HCT116 (cell line): ENCODE measurements around the gene BTNL2. TPM values are rescaled to one million over a fixed set of nuclear protein-coding genes. Genes with fewer than 3 reads are reported as not detected.
A peak's percentile ranks its signal among the peaks of the same experiment; 100 is the strongest.

Experiments used
- ATAC-seq: fragments of 200-7000 bp; cut with Tn5 transposase; 2 replicates; pipeline ENCODE4 v1.9.1; 2020; ENCODE audit warnings: mild to moderate bottlenecking, moderate library complexity
- BruUV-seq: library from RNA; stranded (reverse); fragments of 400-500 nt; replicated peaks from 2 replicates; lab custom pipeline; 2021; lab: Mats Ljungman, UMichigan
- CTCF ChIA-PET: fragments of 300-600 bp; sonication (Branson Sonifier 250); formaldehyde crosslinking; loops from one replicate; lab custom pipeline; 2021; ENCODE audit warnings: antibody characterized with exemption; lab: Charles Lee
- POLR2A ChIA-PET: fragments of 300-600, 350-600 bp; sonication (Branson Sonifier 250); formaldehyde crosslinking; loops from one replicate; lab custom pipeline; 2021; ENCODE audit warnings: antibody characterized with exemption; lab: Charles Lee
- RAD21 ChIA-PET, 2 experiments: fragments of 300-600 bp; sonication (Branson Sonifier 250); formaldehyde crosslinking; loops; one replicate each; lab custom pipeline; 2023; ENCODE audit warnings: low total read pairs in 2 of 2; ENCODE audit not compliant: uncharacterized antibody in 2 of 2, unreplicated experiment in 2 of 2, low non-redundant PET in 1 of 2; lab: Charles Lee
- DNase-seq: peaks from one replicate; pipeline ENCODE4 v3.0.0-alpha.2; 2010; ENCODE audit warnings: low read depth, low spot score
- H2AFZ ChIP-seq: fragments of 200-600 bp; shearing (Covaris generic), sonication (generic); 2 replicates; pipeline ENCODE4 v1.6.1; 2017; ENCODE audit warnings: low read depth, mixed run types, mixed read lengths, antibody characterized with exemption, low read length; ENCODE audit not compliant: poor library complexity, severe bottlenecking
- H3K27ac ChIP-seq: 2 replicates; pipeline ENCODE4 v1.5.1; 2012; ENCODE audit warnings: low read depth, low read length
- H3K27me3 ChIP-seq: fragments of 200-600 bp; sonication (generic); 2 replicates; pipeline ENCODE4 v1.6.1; 2016; ENCODE audit warnings: mixed run types, low read length, mixed read lengths; ENCODE audit not compliant: insufficient read depth
- H3K36me3 ChIP-seq, 2 experiments: fragments of 200-500 bp in 1 of 2; fragments of 200-600 bp in 1 of 2; sonication (Bioruptor generic) in 1 of 2; sonication (generic) in 1 of 2; 2 replicates each; pipeline versions ENCODE4 v1.5.1 to v1.6.1; 2014 to 2016; ENCODE audit warnings: low read length in 2 of 2, inconsistent platforms in 1 of 2, mixed read lengths in 1 of 2, mixed run types in 1 of 2; ENCODE audit not compliant: insufficient read depth in 2 of 2, control insufficient read depth in 1 of 2
- H3K4me1 ChIP-seq, 2 experiments: fragments of 200-600 bp in 1 of 2; sonication (generic) in 1 of 2; 2 replicates each; pipeline versions ENCODE4 v1.5.1 to v1.6.1; 2012 to 2017; ENCODE audit warnings: low read length in 2 of 2, inconsistent platforms in 1 of 2, mild to moderate bottlenecking in 1 of 2, mixed read lengths in 1 of 2, mixed run types in 1 of 2, moderate library complexity in 1 of 2; ENCODE audit not compliant: insufficient read depth in 2 of 2, control insufficient read depth in 1 of 2
- H3K4me2 ChIP-seq: fragments of 200-600 bp; sonication (generic); 2 replicates; pipeline ENCODE4 v1.6.1; 2017; ENCODE audit warnings: mixed run types, low read length, mixed read lengths
- H3K4me3 ChIP-seq, 2 experiments: fragments of 200-600 bp in 1 of 2; sonication (generic) in 1 of 2; replicated peaks in 1 of 2; 2 replicates each; pipeline ENCODE4 v1.5.1; 2011 to 2016; ENCODE audit warnings: low read length in 2 of 2, control low read depth in 1 of 2, low read depth in 1 of 2, mild to moderate bottlenecking in 1 of 2, mixed read lengths in 1 of 2, mixed run types in 1 of 2
- H3K79me2 ChIP-seq: fragments of 200-600 bp; sonication (generic); 2 replicates; pipeline ENCODE4 v1.6.1; 2017; ENCODE audit warnings: mild to moderate bottlenecking, mixed run types, low read length, moderate library complexity, mixed read lengths; ENCODE audit not compliant: insufficient read depth
- H3K9ac ChIP-seq: fragments of 200-600 bp; sonication (generic); 2 replicates; pipeline ENCODE4 v1.6.1; 2016; ENCODE audit warnings: low read length, mixed read lengths
- H3K9me2 ChIP-seq: fragments of 200-600 bp; sonication (generic), shearing (Covaris generic); 2 replicates; pipeline ENCODE4 v1.6.1; 2017; ENCODE audit warnings: mixed run types, mild to moderate bottlenecking, moderate library complexity; ENCODE audit not compliant: insufficient read depth
- H3K9me3 ChIP-seq, 2 experiments: fragments of 200-500 bp in 1 of 2; fragments of 200-600 bp in 1 of 2; sonication (Bioruptor generic) in 1 of 2; sonication (generic) in 1 of 2; 2 replicates each; pipeline ENCODE4 v1.6.1; 2014 to 2017; ENCODE audit warnings: low read length in 2 of 2, mixed read lengths in 2 of 2, inconsistent platforms in 1 of 2, low read depth in 1 of 2, mild to moderate bottlenecking in 1 of 2, mixed run types in 1 of 2, moderate library complexity in 1 of 2; ENCODE audit not compliant: control insufficient read depth in 1 of 2, insufficient read depth in 1 of 2
- H4K20me1 ChIP-seq: fragments of 200-600 bp; sonication (generic), shearing (Covaris generic); 2 replicates; pipeline ENCODE4 v1.6.1; 2017; ENCODE audit warnings: mixed run types, mild to moderate bottlenecking, moderate library complexity; ENCODE audit not compliant: insufficient read depth
- CBX3 ChIP-seq: IDR thresholded peaks from 2 replicates; pipeline ENCODE4 v1.6.1; 2012; ENCODE audit warnings: low read depth
- CEBPB ChIP-seq: IDR thresholded peaks from 2 replicates; pipeline ENCODE4 v1.6.1; 2012; ENCODE audit warnings: low read depth
- CTCF ChIP-seq, 3 experiments: fragments of 200-600 bp in 1 of 3; sonication (generic) in 1 of 3; IDR thresholded peaks in 2 of 3; conservative IDR thresholded peaks in 1 of 3; 2 replicates each; pipeline ENCODE4 v1.5.1; 2012 to 2017; ENCODE audit warnings: low read depth in 2 of 3, low read length in 2 of 3, antibody characterized with exemption in 1 of 3, borderline replicate concordance in 1 of 3, control low read depth in 1 of 3, mild to moderate bottlenecking in 1 of 3, mixed read lengths in 1 of 3, mixed run types in 1 of 3, moderate library complexity in 1 of 3; ENCODE audit not compliant: insufficient read depth in 1 of 3
- EZH2 ChIP-seq: fragments of 200-600 bp; sonication (generic); IDR thresholded peaks from 2 replicates; pipeline ENCODE4 v1.6.1; 2017; ENCODE audit warnings: antibody characterized with exemption, mixed run types
- FOSL1 ChIP-seq: IDR thresholded peaks from 2 replicates; pipeline ENCODE4 v1.6.1; 2012; ENCODE audit warnings: low read depth
- MAX ChIP-seq: IDR thresholded peaks from 2 replicates; pipeline ENCODE4 v1.6.1; 2012
- SP1 ChIP-seq: IDR thresholded peaks from 2 replicates; pipeline ENCODE4 v1.6.1; 2012; ENCODE audit warnings: low read depth
- SRF ChIP-seq: IDR thresholded peaks from 2 replicates; pipeline ENCODE4 v1.6.1; 2012; ENCODE audit warnings: low read depth
- ZNF274 ChIP-seq: fragments of 200-500 bp; sonication (Bioruptor generic); IDR thresholded peaks from 2 replicates; pipeline ENCODE4 v1.6.1; 2014; ENCODE audit warnings: mild to moderate bottlenecking, low read depth, low read length, inconsistent platforms
- intact Hi-C: fragments of 100-400 bp; cut with micrococcal nuclease; formaldehyde crosslinking; loops from 2 replicates; pipeline ENCODE4 v1.10.0; 2022
- total RNA-seq: library from RNA; stranded (reverse); gene quantifications from one replicate; pipeline ENCODE4 v1.2.1, GENCODE V29; 2021; ENCODE audit not compliant: unreplicated experiment
- TF ChIP-seq, protein P1 (sequence below): IDR thresholded peaks from 2 replicates; pipeline ENCODE4 v1.6.1; 2012; ENCODE audit warnings: low read depth

BTNL2 gene
- total RNA-seq, 1 experiment from 2014 or later: not detected

DNA sequence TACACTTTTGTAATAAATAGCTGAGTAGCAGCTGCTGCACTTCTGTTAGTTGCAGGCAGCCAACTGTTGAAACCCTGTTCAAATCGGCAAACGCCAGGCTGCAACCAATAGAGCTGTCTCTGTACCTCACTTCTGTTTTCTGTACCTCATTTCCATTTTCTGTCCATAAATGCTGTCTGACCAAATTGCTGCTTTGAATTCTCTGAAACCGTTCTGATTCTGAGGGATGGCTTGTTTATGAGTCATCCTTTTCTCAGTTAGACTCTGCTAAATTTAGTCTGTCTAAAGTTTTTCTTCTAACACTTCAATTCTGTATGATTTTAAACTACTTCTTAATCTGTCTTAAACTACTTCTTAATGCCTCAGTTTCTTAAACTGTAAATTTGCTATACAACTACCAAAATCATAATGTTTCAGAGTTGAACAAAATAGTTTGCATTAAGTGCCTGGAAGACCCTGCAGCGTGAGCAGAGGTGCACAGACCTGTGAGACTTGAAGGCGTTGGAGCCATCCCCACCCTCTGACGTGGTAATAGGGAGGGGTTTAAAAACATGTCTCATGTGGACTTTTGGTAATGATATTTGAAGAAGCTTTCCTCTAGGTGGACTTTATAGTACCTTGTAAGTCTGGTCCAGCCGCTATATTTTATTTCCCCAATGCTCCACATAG lies 9.6 kb downstream of the BTNL2 start:
- intact Hi-C loops: no loop called here
- TF ChIP-seq CTCF (IDR thresholded peaks at IDR 0.05 in 2 of 3, conservative IDR thresholded peaks at IDR 0.05 in 1 of 3; ENCODE audit: borderline replicate concordance in 1 of 3, insufficient read depth in 1 of 3, low read depth in 2 of 3, low read length in 2 of 3): no peak
- no peak for TF ChIP-seq CEBPB
- TF ChIP-seq FOSL1: no peak
- TF ChIP-seq MAX: no peak
- TF ChIP-seq CBX3: no peak
- no peak for TF ChIP-seq SP1
- no peak for TF ChIP-seq ZNF274
- TF ChIP-seq, protein P1, sequence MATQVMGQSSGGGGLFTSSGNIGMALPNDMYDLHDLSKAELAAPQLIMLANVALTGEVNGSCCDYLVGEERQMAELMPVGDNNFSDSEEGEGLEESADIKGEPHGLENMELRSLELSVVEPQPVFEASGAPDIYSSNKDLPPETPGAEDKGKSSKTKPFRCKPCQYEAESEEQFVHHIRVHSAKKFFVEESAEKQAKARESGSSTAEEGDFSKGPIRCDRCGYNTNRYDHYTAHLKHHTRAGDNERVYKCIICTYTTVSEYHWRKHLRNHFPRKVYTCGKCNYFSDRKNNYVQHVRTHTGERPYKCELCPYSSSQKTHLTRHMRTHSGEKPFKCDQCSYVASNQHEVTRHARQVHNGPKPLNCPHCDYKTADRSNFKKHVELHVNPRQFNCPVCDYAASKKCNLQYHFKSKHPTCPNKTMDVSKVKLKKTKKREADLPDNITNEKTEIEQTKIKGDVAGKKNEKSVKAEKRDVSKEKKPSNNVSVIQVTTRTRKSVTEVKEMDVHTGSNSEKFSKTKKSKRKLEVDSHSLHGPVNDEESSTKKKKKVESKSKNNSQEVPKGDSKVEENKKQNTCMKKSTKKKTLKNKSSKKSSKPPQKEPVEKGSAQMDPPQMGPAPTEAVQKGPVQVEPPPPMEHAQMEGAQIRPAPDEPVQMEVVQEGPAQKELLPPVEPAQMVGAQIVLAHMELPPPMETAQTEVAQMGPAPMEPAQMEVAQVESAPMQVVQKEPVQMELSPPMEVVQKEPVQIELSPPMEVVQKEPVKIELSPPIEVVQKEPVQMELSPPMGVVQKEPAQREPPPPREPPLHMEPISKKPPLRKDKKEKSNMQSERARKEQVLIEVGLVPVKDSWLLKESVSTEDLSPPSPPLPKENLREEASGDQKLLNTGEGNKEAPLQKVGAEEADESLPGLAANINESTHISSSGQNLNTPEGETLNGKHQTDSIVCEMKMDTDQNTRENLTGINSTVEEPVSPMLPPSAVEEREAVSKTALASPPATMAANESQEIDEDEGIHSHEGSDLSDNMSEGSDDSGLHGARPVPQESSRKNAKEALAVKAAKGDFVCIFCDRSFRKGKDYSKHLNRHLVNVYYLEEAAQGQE: no peak
- TF ChIP-seq SRF: no peak
- no peak for TF ChIP-seq EZH2
- ATAC-seq: peak; percentile 47; the same call in 1 of the 2 replicates
- Histone ChIP-seq H3K9ac (no peak overlapping the region), H3K9me2 (no peaks in the 10 kb centered on the region), H3K4me3 (no peak overlapping the region), H3K4me1 (peaks cover 0 to 7% of the 10 kb centered on the region in 2 experiments; a peak in 2 of 4 replicates), H3K36me3 (no peaks in the 10 kb centered on the region), H3K27ac (no peak overlapping the region), H3K79me2 (no peaks in the 10 kb centered on the region), H2AFZ (peak overlapping the region; percentile 62), H3K4me2 (0 out of 2 replicates have a peak overlapping the region, but pooled peaks have one; percentile 34), H3K27me3 (no peaks in the 10 kb centered on the region), H3K9me3 (no peaks in the 10 kb centered on the region), H4K20me1 (no peaks in the 10 kb centered on the region)
- ChIA-PET POLR2A (no interaction called here), CTCF (no interaction called here), RAD21 (no interaction called here)
- BruUV-seq: no TSS peak
- DNase-seq: no peak
